ENCODE results near the gene AK9.

The AK9 gene

GRCh38 chr6:109498936-109499335 lies 192.1 kb downstream of the AK9 start:
- Histone ChIP-seq H3K36me3 (ENCODE audit: insufficient read depth, low read length) (no peaks in the 10 kb centered on the region), H3K27me3 (ENCODE audit: insufficient read depth, low read length, poor library complexity) (no peaks in the 10 kb centered on the region), H3K4me1 (ENCODE audit: insufficient read depth, low read length) (no peaks in the 10 kb centered on the region), H3K9ac (ENCODE audit: low read depth, low read length) (no peak overlapping the region), H3K4me3 (ENCODE audit: low read depth in 1 of 2, low read length in 2 of 2) (no peak overlapping the region), H4K20me1 (ENCODE audit: insufficient read depth, low read length) (no peaks in the 10 kb centered on the region), H2AFZ (ENCODE audit: low read depth, low read length) (no peak overlapping the region), H3K79me2 (ENCODE audit: insufficient read depth, low read length) (no peaks in the 10 kb centered on the region), H3K9me3 (ENCODE audit: insufficient read depth, low read length, severe bottlenecking) (no peaks in the 10 kb centered on the region), H3K4me2 (ENCODE audit: insufficient read depth, low read length) (no peak overlapping the region), H3K27ac (ENCODE audit: low read length) (no peak overlapping the region)
- TF ChIP-seq EZH2 (IDR thresholded peaks at IDR 0.05; ENCODE audit: borderline replicate concordance, low read depth, low read length, severe bottlenecking) (no peak), CTCF (IDR thresholded peaks at IDR 0.05; ENCODE audit: borderline replicate concordance, extremely low read depth, low read length, poor library complexity, severe bottlenecking) (no peak)
- ATAC-seq (ENCODE audit: insufficient read depth, low read depth): no peak
- no peak for DNase-seq

- Histone ChIP-seq H3K79me2 (ENCODE audit: insufficient read depth, low read length) (no peaks in the 10 kb centered on the region), H3K9me3 (ENCODE audit: insufficient read depth, low read length, severe bottlenecking) (no peaks in the 10 kb centered on the region), H3K36me3 (ENCODE audit: insufficient read depth, low read length) (no peaks in the 10 kb centered on the region), H3K27me3 (ENCODE audit: insufficient read depth, low read length, poor library complexity) (no peaks in the 10 kb centered on the region), H4K20me1 (ENCODE audit: insufficient read depth, low read length) (no peaks in the 10 kb centered on the region), H3K4me2 (ENCODE audit: insufficient read depth, low read length) (no peak overlapping the region), H3K4me1 (ENCODE audit: insufficient read depth, low read length) (no peaks in the 10 kb centered on the region), H3K27ac (ENCODE audit: low read length) (no peak overlapping the region), H3K9ac (ENCODE audit: low read depth, low read length) (no peak overlapping the region), H2AFZ (ENCODE audit: low read depth, low read length) (no peak overlapping the region), H3K4me3 (ENCODE audit: low read depth in 1 of 2, low read length in 2 of 2) (no peak overlapping the region)
- ATAC-seq (ENCODE audit: insufficient read depth, low read depth) (no peak), DNase-seq (no peak)
- no peak for TF ChIP-seq EZH2 (IDR thresholded peaks at IDR 0.05; ENCODE audit: borderline replicate concordance, low read depth, low read length, severe bottlenecking)
- TF ChIP-seq CTCF (IDR thresholded peaks at IDR 0.05; ENCODE audit: borderline replicate concordance, extremely low read depth, low read length, poor library complexity, severe bottlenecking): no peak
These were observed 192.9 kb downstream of the AK9 start for GRCh38 chr6:109498052-109498451.

GRCh38 chr6:109496036-109496772 lies 194.8 kb downstream of the AK9 start:
- H4K20me1 ChIP-seq (ENCODE audit: insufficient read depth, low read length): no peaks in the 10 kb centered on the region
- H3K36me3 ChIP-seq (ENCODE audit: insufficient read depth, low read length): no peaks in the 10 kb centered on the region
- H3K4me2 ChIP-seq (ENCODE audit: insufficient read depth, low read length): no peak overlapping the region
- no peak overlapping the region for H3K9ac ChIP-seq (ENCODE audit: low read depth, low read length)
- no peaks in the 10 kb centered on the region for H3K79me2 ChIP-seq (ENCODE audit: insufficient read depth, low read length)
- H3K4me3 ChIP-seq (ENCODE audit: low read depth in 1 of 2, low read length in 2 of 2): no peak overlapping the region
- no peak overlapping the region for H2AFZ ChIP-seq (ENCODE audit: low read depth, low read length)
- no peak for TF ChIP-seq CTCF (IDR thresholded peaks at IDR 0.05; ENCODE audit: borderline replicate concordance, extremely low read depth, low read length, poor library complexity, severe bottlenecking)
- TF ChIP-seq EZH2 (IDR thresholded peaks at IDR 0.05; ENCODE audit: borderline replicate concordance, low read depth, low read length, severe bottlenecking): no peak
- no peaks in the 10 kb centered on the region for H3K9me3 ChIP-seq (ENCODE audit: insufficient read depth, low read length, severe bottlenecking)
- DNase-seq (no peak), ATAC-seq (ENCODE audit: insufficient read depth, low read depth) (no peak)
- no peaks in the 10 kb centered on the region for H3K27me3 ChIP-seq (ENCODE audit: insufficient read depth, low read length, poor library complexity)
- H3K4me1 ChIP-seq (ENCODE audit: insufficient read depth, low read length): peaks cover 15% of the 10 kb centered on the region
- no peak overlapping the region for H3K27ac ChIP-seq (ENCODE audit: low read length)

Measured in DND-41 (cell line).